ENCODE measurements around the gene BTN1A1. TPM values are rescaled to one million over a fixed set of nuclear protein-coding genes. Genes with fewer than 3 reads are reported as not detected.
"Not testable (repeated sequence)": the region's sequence is repeated elsewhere in the genome, so short reads cannot be mapped to it uniquely, and the experiment has no call there.

The BTN1A1 gene
- total RNA-seq, 1 donor from 2014 or later, result not detected

DNA sequence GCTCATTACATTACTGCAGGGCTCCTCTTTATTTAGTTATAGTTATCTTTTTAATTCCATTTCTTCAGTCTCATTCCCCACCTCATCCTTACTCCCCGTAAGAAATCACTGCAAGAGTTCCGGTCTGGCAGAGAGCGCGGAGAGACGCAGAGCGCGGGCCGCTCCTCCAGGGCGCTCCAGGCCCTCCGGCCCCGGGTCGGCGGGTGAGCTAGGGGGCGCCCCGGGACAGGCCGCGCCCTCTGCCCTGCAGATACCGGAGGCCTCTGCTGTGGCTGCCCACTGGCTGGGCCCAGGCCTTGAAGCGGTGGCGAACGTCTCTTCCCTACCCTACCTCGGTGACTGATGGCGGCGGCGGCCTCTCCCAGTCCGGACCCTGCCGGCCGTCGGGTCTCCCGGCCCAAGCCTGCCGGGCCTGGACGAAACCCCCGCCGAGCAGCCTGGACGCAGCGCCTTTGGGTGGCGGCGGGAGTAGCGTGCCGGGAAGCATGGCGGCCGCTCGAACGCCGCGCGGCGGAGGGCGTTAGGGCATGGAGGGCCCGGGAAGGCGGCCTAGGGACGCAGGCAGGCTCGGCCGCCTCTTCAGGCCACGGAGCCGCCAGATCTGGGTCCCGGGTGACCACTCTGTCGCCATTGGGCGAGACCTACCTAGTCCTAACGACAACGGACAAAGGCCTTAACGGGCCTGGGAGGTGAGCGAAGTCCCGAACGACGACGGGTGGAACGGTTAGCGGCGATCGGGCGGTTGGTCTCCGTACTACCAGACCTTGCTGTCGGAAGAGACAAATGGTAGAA lies 21.7 kb downstream of the BTN1A1 start:
- FAIRE-seq, result no peak

GRCh38 chr6:26522486-26523228 lies 22.6 kb downstream of the BTN1A1 start:
- not testable (repeated sequence) for H3K9me3 Mint-ChIP-seq (ENCODE audit: unreplicated experiment); DNase-seq (ENCODE audit: low read depth); H3K4me1 Mint-ChIP-seq (ENCODE audit: low read depth, unreplicated experiment); H3K36me3 Mint-ChIP-seq (ENCODE audit: low read depth, unreplicated experiment); H3K79me2 ChIP-seq (ENCODE audit: insufficient read depth, low read length); H3K36me3 ChIP-seq (ENCODE audit: insufficient read depth, low read length); FAIRE-seq; H3K9me3 ChIP-seq (ENCODE audit: insufficient read depth, low read depth, low read length); H3K27me3 Mint-ChIP-seq (ENCODE audit: low read depth, unreplicated experiment); H3K4me1 ChIP-seq (ENCODE audit: insufficient read depth, low read length); H3K27ac ChIP-seq (ENCODE audit: low read depth, low read length); H4K20me1 ChIP-seq (ENCODE audit: insufficient read depth, low read length); H3K27me3 ChIP-seq (ENCODE audit: insufficient read depth, low read length)
- peak overlapping the region; percentile 79 for H3K9ac ChIP-seq (ENCODE audit: low read length)
- H3K4me3 Mint-ChIP-seq (ENCODE audit: unreplicated experiment), result peak overlapping the region; percentile 84
- H2AFZ ChIP-seq (ENCODE audit: low read depth, low read length), result peak overlapping the region; percentile 100
- H3K27ac Mint-ChIP-seq (ENCODE audit: unreplicated experiment), result peak overlapping the region; percentile 83
- H3K4me3 ChIP-seq (ENCODE audit: insufficient read depth, low read depth, low read length), result peak overlapping the region; percentile 65
- peak overlapping the region; percentile 84 for H3K4me2 ChIP-seq (ENCODE audit: low read length)

More for the DNA sequence above, 21.7 kb downstream of the BTN1A1 start:
- H3K27me3 Mint-ChIP-seq (ENCODE audit: low read depth, unreplicated experiment), result no peaks in the 10 kb centered on the region
- peak overlapping the region; percentile 84 for H3K4me2 ChIP-seq (ENCODE audit: low read length)
- H3K27ac ChIP-seq (ENCODE audit: low read depth, low read length), result peak overlapping the region; percentile 75
- H3K27ac Mint-ChIP-seq (ENCODE audit: unreplicated experiment), result peak overlapping the region; percentile 83
- peak overlapping the region; percentile 79 for H3K9ac ChIP-seq (ENCODE audit: low read length)
- no peaks in the 10 kb centered on the region for H3K79me2 ChIP-seq (ENCODE audit: insufficient read depth, low read length)
- TF ChIP-seq CTCF (IDR thresholded peaks at IDR 0.05; ENCODE audit: insufficient read depth, low read depth, low read length), result no peak
- TF ChIP-seq EZH2 (IDR thresholded peaks at IDR 0.05; ENCODE audit: insufficient read depth, low read length), result no peak
- H3K4me3 ChIP-seq (ENCODE audit: insufficient read depth, low read depth, low read length), result peak overlapping the region; percentile 65
- peak; percentile 63 for DNase-seq (ENCODE audit: low read depth)
- H3K4me1 ChIP-seq (ENCODE audit: insufficient read depth, low read length), result no peaks in the 10 kb centered on the region
- H3K9me3 Mint-ChIP-seq (ENCODE audit: unreplicated experiment), result no peaks in the 10 kb centered on the region
- H3K4me1 Mint-ChIP-seq (ENCODE audit: low read depth, unreplicated experiment), result peaks cover 11% of the 10 kb centered on the region
- no peaks in the 10 kb centered on the region for H3K36me3 Mint-ChIP-seq (ENCODE audit: low read depth, unreplicated experiment)
- H4K20me1 ChIP-seq (ENCODE audit: insufficient read depth, low read length), result no peaks in the 10 kb centered on the region
- H2AFZ ChIP-seq (ENCODE audit: low read depth, low read length), result peak overlapping the region; percentile 100
- H3K27me3 ChIP-seq (ENCODE audit: insufficient read depth, low read length), result no peaks in the 10 kb centered on the region
- H3K9me3 ChIP-seq (ENCODE audit: insufficient read depth, low read depth, low read length), result no peaks in the 10 kb centered on the region
- H3K4me3 Mint-ChIP-seq (ENCODE audit: unreplicated experiment), result peak overlapping the region; percentile 84
- no peaks in the 10 kb centered on the region for H3K36me3 ChIP-seq (ENCODE audit: insufficient read depth, low read length)

- FAIRE-seq; H3K9ac ChIP-seq (ENCODE audit: low read length); H3K4me3 ChIP-seq (ENCODE audit: insufficient read depth, low read depth, low read length); H3K9me3 Mint-ChIP-seq (ENCODE audit: unreplicated experiment); DNase-seq (ENCODE audit: low read depth); H3K27ac Mint-ChIP-seq (ENCODE audit: unreplicated experiment); H3K9me3 ChIP-seq (ENCODE audit: insufficient read depth, low read depth, low read length); H4K20me1 ChIP-seq (ENCODE audit: insufficient read depth, low read length); H3K4me1 ChIP-seq (ENCODE audit: insufficient read depth, low read length); H3K4me2 ChIP-seq (ENCODE audit: low read length); H3K4me3 Mint-ChIP-seq (ENCODE audit: unreplicated experiment); H3K79me2 ChIP-seq (ENCODE audit: insufficient read depth, low read length); H3K27me3 Mint-ChIP-seq (ENCODE audit: low read depth, unreplicated experiment); H3K36me3 Mint-ChIP-seq (ENCODE audit: low read depth, unreplicated experiment); H3K36me3 ChIP-seq (ENCODE audit: insufficient read depth, low read length); H3K4me1 Mint-ChIP-seq (ENCODE audit: low read depth, unreplicated experiment); H3K27ac ChIP-seq (ENCODE audit: low read depth, low read length); H2AFZ ChIP-seq (ENCODE audit: low read depth, low read length); H3K27me3 ChIP-seq (ENCODE audit: insufficient read depth, low read length): not testable (repeated sequence)
These were observed 24.2 kb downstream of the BTN1A1 start for GRCh38 chr6:26524314-26524713.

Measured in astrocyte (in vitro differentiated cells and primary cell).